Measurements from ENCODE around the gene ZNF473.

DNA sequence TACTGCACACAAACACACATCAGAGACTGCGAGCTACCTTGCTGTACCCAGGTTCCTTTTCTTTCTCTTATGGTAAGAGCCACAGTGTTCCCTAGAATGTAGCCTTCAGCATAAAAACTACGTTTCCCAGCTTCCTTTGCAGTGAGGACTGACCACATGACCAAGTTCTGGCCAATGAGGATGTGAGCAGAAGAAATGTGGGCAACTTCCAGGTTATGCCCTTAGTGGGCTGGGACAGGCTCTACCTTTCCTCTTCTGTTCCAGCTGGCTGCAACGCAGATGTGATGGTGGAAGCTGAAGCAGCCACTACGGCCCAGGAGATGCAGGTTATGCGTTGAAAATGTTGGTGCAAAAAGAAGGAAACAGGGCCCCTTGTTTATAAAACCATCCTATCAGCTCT, 28.1 kb upstream of the ZNF473 start:
- TF ChIP-seq SIN3A (IDR thresholded peaks at IDR 0.05; ENCODE audit: borderline replicate concordance, insufficient read depth, low read length) (no peak), POLR2AphosphoS5 (IDR thresholded peaks at IDR 0.05; ENCODE audit: low read depth, low read length) (no peak)
- TF ChIP-seq, protein P1, sequence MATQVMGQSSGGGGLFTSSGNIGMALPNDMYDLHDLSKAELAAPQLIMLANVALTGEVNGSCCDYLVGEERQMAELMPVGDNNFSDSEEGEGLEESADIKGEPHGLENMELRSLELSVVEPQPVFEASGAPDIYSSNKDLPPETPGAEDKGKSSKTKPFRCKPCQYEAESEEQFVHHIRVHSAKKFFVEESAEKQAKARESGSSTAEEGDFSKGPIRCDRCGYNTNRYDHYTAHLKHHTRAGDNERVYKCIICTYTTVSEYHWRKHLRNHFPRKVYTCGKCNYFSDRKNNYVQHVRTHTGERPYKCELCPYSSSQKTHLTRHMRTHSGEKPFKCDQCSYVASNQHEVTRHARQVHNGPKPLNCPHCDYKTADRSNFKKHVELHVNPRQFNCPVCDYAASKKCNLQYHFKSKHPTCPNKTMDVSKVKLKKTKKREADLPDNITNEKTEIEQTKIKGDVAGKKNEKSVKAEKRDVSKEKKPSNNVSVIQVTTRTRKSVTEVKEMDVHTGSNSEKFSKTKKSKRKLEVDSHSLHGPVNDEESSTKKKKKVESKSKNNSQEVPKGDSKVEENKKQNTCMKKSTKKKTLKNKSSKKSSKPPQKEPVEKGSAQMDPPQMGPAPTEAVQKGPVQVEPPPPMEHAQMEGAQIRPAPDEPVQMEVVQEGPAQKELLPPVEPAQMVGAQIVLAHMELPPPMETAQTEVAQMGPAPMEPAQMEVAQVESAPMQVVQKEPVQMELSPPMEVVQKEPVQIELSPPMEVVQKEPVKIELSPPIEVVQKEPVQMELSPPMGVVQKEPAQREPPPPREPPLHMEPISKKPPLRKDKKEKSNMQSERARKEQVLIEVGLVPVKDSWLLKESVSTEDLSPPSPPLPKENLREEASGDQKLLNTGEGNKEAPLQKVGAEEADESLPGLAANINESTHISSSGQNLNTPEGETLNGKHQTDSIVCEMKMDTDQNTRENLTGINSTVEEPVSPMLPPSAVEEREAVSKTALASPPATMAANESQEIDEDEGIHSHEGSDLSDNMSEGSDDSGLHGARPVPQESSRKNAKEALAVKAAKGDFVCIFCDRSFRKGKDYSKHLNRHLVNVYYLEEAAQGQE (IDR thresholded peaks at IDR 0.05; ENCODE audit: insufficient read depth in 1 of 2, low read depth in 2 of 2, low read length in 2 of 2): no peak
